ENCODE results near the gene TCTA. TPM values are rescaled to one million over a fixed set of nuclear protein-coding genes. Genes with fewer than 3 reads are reported as not detected.

Gene TCTA
- total RNA-seq, 2 experiments from 2014 or later: 10.4 to 12.4 TPM

DNA sequence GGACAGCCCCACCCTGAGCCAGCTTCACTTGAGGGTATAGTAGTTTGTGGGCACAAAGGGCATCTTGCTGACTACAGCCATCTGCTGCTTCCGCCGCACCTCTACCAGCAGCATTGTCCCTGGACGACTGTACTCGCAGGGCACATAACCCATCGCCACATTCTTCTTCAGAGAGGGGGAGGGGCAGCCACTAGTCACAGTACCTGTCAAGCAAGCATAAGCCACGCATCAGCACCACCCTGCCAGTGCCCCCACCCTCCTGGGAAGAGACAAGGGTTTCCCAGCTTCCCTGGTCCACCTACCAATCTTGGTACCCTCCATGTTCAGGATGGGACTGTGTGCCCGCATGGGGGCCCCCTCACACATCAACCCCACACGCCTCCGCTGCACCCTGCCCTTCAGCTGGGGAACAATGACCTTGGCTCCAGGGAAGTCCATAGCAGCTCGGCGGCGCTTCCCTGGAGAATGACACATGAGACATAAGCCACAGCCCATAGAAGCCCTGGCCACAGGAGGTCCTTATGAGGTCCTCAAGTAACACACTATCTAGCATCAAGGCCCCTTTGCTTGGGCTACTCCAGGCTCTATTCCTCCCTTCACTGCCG is 5.4 kb downstream of the TCTA start:
- Mint-ChIP-seq H3K9me3 (no peaks in the 10 kb centered on the region), H3K27me3 (no peaks in the 10 kb centered on the region), H3K4me1 (ENCODE audit: low read depth) (peaks cover 73% of the 10 kb centered on the region), H3K4me3 (no peak overlapping the region), H3K27ac (peak overlapping the region; percentile 98), H3K36me3 (ENCODE audit: low read depth) (peaks cover 43% of the 10 kb centered on the region)
- CTCF ChIA-PET: interaction anchor here (1.3 to 4.2 kb wide), 3 partner anchors 12 to 32 kb away, joined by 3 to 23 read pairs (median 23); partner anchors contain the start of gene NICN1
- DNase-seq (no peak), ATAC-seq (no peak)
- TF ChIP-seq, protein P1, sequence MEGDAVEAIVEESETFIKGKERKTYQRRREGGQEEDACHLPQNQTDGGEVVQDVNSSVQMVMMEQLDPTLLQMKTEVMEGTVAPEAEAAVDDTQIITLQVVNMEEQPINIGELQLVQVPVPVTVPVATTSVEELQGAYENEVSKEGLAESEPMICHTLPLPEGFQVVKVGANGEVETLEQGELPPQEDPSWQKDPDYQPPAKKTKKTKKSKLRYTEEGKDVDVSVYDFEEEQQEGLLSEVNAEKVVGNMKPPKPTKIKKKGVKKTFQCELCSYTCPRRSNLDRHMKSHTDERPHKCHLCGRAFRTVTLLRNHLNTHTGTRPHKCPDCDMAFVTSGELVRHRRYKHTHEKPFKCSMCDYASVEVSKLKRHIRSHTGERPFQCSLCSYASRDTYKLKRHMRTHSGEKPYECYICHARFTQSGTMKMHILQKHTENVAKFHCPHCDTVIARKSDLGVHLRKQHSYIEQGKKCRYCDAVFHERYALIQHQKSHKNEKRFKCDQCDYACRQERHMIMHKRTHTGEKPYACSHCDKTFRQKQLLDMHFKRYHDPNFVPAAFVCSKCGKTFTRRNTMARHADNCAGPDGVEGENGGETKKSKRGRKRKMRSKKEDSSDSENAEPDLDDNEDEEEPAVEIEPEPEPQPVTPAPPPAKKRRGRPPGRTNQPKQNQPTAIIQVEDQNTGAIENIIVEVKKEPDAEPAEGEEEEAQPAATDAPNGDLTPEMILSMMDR (IDR thresholded peaks at IDR 0.05): no peak
- POLR2A ChIA-PET: interaction anchor here (0.8 to 2.2 kb wide), 4 partner anchors 10 to 57 kb away, joined by 3 to 9 read pairs (median 5); partner anchors contain the start of gene NICN1
- intact Hi-C loops (cut with micrococcal nuclease): no loop called here

DNA sequence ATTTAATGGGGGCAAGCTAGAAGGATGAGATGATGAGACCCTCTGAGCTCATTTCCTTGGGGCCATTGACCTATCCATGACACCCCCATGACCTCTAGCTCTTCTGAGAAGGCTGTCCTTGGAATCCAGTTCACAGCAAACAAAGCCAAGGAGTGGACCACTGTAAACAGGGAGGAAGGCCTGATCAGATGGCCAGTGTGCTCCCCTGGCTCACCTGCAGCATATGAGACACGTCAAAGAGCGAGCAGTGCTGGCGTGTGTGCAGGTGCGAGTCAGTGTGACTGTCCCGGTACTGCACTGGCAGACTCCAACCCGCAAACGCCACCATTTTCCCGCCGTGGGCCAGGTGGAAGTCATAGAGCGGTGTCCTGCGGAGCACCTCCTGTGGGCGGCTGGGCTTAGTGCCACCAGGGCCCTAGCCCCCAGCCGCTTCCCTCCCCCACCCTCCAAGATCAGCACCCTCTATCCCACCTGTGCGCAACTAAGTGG is 9.7 kb downstream of the TCTA start:
- peak overlapping the region; percentile 27 for H3K4me3 Mint-ChIP-seq
- CTCF ChIA-PET: interaction anchor here (1.0 kb wide), 1 partner anchor 251 kb away, joined by 3 read pairs; the partner anchor contains the start of gene KLHDC8B
- POLR2A ChIA-PET: interaction anchor here (1.1 to 3.0 kb wide), 5 partner anchors 8 to 82 kb away, joined by 3 to 18 read pairs (median 4); partner anchors contain the start of genes RHOA, TCTA and USP4
- no peak overlapping the region for H3K27ac Mint-ChIP-seq
- H3K9me3 Mint-ChIP-seq: no peaks in the 10 kb centered on the region
- H3K36me3 Mint-ChIP-seq (ENCODE audit: low read depth): peaks cover 16% of the 10 kb centered on the region
- no peak for DNase-seq
- TF ChIP-seq, protein P1 (IDR thresholded peaks at IDR 0.05): no peak
- H3K27me3 Mint-ChIP-seq: no peaks in the 10 kb centered on the region
- no peak for ATAC-seq
- H3K4me1 Mint-ChIP-seq (ENCODE audit: low read depth): peaks cover 43% of the 10 kb centered on the region
- intact Hi-C loops (cut with micrococcal nuclease): no loop called here

DNA sequence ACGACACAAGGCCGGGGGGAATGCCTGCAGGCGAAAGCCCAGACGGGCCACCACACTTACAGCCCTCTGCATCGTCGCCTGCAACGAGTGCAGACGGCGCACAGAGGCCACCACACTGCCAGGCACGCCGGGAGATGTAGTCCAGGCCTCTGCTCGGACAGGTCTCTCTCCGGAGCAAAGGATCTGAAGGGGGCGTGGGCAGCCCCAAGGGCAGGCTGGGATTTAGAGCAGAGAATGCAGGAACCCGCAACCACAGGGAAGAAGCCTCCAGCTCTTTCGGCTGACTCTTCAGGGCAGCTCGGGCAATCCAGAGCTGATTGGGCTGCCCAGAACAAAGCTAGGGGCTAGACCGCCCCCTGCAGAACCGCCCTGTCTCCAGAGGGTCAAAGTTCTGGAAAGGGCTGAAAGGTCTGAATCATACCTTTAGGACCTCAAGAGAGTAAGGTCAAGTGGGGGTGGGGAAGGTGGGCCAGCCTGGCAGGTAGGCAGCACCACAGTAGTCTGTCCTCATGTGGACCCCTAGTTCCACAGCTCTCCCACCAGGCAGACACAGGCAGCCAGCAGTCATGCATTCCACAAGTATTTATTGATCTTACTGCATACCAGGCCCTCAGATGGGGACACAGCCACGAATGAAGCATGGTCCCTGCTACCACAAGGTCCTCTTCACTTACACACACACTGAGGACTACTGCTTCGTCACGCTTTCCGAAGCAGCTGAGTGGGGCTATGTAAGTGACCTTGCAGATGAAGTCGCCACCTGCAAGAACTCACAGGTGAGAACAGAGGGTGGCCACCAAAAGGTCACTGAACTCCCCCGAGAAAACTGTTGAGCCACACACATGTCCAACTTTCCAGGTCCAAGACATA is 10.4 kb downstream of the TCTA start, which contains the start of gene AMT:
AMT (minus strand) TSS at position 95 of the 870 bp plus-strand sequence; CDS start at position 72, 23 bp downstream.
- CTCF ChIA-PET: no interaction called here
- intact Hi-C loops (cut with micrococcal nuclease): no loop called here
- POLR2A ChIA-PET: interaction anchor here (0.9 to 3.0 kb wide), 5 partner anchors 9 to 83 kb away, joined by 3 to 18 read pairs (median 4); partner anchors contain the start of genes RHOA, TCTA and USP4
- TF ChIP-seq, protein P1 (IDR thresholded peaks at IDR 0.05): no peak
- no peaks in the 10 kb centered on the region for H3K27me3 Mint-ChIP-seq
- peaks cover 11% of the 10 kb centered on the region for H3K36me3 Mint-ChIP-seq (ENCODE audit: low read depth)
- peak within 1 kb of the TSS; percentile 27 for H3K4me3 Mint-ChIP-seq
- no peak for ATAC-seq
- H3K4me1 Mint-ChIP-seq (ENCODE audit: low read depth): peaks cover 37% of the 10 kb centered on the region
- DNase-seq: no peak
- H3K9me3 Mint-ChIP-seq: no peaks in the 10 kb centered on the region
- H3K27ac Mint-ChIP-seq: no peak within 1 kb of the TSS

DNA sequence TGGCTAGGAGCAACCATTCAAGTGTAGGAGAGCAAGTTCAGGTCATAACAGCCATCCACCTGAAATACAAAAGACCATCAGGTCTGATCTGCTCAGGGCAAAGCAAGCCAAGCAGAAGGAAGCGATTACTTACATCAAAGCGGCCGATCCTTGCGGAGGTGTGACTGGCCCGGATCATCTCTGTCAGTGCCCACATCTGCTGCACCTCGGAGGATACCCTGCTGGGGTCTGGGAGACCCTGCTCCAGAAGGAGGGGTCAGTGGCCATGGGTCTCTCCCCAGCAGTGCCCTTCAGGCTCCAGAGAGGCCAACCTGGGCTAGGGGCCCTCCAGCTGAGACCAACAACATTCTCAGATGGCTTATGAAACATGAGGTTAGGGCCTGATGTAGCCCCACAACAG is 12.6 kb downstream of the TCTA start:
- ChIA-PET POLR2A (interaction anchor here (2.6 kb wide), 1 partner anchor 13 kb away, joined by 10 read pairs; the partner anchor contains the start of genes RHOA and TCTA), CTCF (interaction anchor here (1.3 to 1.4 kb wide), 2 partner anchors 9 to 24 kb away, joined by 4 to 6 read pairs; no protein-coding TSS in a partner anchor)
- DNase-seq: no peak
- H3K4me1 Mint-ChIP-seq (ENCODE audit: low read depth): peaks cover 39% of the 10 kb centered on the region
- no peaks in the 10 kb centered on the region for H3K27me3 Mint-ChIP-seq
- no peak overlapping the region for H3K27ac Mint-ChIP-seq
- H3K4me3 Mint-ChIP-seq: no peak overlapping the region
- no peaks in the 10 kb centered on the region for H3K9me3 Mint-ChIP-seq
- H3K36me3 Mint-ChIP-seq (ENCODE audit: low read depth): peaks cover 6% of the 10 kb centered on the region
- intact Hi-C loops (cut with micrococcal nuclease): no loop called here
- ATAC-seq: no peak
- TF ChIP-seq, protein P1 (IDR thresholded peaks at IDR 0.05): no peak
